GM19463 (cell line): ENCODE measurements around the gene ZNF670.

Experiments used
- ATAC-seq: cut with Tn5 transposase; IDR thresholded peaks from one replicate; pipeline ENCODE4 v1.9.1; 2021; ENCODE audit warnings: mild to moderate bottlenecking, moderate library complexity; ENCODE audit not compliant: unreplicated experiment

The ZNF670 gene

GRCh38 chr1:247104965-247105364, 26.4 kb upstream of the ZNF670 start:
- ATAC-seq, result no peak

GRCh38 chr1:247103859-247104591, 25.4 kb upstream of the ZNF670 start, which contains the start of gene ZNF669:
TSS of gene ZNF669 (minus strand) at chr1:247104356. CDS start at chr1:247104199, 157 bp downstream.
- peak; percentile 99 for ATAC-seq

DNA sequence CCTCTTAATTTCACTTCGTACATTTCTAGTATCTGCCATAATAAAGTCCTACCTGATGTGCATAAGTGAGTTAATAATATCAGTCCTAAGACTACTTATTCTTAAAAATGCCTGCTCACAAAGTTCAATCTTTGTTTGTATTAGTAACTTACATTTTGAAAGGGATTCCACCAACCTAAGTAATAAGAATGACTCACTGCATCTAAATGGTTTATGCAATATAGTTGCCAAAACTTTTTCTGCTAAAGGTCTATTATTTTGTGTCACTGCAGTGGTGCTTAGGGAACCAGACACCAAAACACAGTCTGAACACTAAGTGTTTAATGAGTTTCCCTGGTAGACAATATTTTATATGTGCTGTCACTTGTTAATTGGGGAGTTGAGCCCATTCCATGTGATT, 23.8 kb upstream of the ZNF670 start:
- ATAC-seq, result no peak

DNA sequence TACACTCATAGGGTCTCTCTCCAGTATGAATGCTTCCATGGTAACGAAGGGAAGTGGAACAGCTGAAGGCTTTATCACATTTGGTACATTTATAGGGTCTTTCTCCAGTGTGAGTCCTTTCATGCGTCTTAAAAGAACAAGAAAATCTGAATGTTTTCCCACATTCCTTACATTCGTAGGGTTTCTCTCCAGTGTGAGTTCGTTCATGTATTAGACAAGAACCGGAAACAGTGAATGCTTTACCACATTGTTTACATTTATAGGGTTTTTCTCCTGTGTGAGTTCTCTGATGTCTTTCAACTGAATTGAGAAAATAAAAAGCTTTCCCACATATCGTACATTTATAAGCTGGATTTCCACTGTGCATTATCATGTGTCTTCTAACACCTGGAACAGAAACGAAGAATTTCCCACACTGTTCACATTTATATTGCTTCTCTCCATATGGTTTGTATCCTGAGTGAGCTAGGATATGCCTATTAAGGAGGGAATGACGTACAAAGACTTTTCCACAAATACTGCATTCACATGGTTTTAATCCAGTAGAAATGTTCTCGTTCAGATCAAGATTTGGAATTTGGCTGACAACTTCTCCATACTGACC, 22.2 kb upstream of the ZNF670 start:
- ATAC-seq, result no peak

DNA sequence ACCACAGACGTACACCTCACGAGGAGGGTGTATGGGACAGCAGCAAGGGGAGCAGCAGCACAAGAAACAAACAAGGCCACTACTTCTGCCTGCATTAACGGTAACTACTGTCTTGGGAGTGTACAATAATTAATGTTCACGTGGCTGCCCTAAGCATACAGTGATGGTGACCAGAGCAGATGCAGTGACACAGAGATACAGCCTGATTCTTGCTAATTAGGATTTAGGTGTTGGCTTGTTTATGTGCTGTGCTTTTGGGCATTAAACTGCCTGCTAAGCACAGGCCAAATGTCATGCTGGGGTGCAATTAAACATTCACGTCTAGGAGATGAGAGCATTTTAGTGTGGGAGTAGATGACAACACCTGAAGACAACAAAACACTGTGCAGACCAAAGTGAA, 18.3 kb upstream of the ZNF670 start:
- ATAC-seq, result no peak

GRCh38 chr1:247096544-247096943, 17.9 kb upstream of the ZNF670 start:
- no peak for ATAC-seq

DNA sequence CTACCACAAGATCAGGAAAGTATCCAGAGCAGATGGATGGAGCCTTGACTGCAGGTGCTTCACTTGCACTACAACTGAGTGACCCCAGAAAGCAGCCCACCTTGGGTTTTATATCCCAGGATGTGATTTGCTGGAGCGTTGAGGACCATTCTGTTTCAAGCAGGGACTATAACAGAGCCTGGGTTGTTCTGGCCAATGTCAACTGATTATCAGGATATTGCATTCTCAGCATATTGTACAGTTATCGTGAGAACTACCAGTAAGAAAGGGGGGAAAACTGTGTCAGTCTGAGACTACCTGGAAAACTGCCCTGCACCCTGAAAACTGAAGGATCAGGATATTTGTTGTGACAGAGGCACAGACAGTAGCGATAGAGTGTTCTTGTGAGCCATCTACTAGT, 17.5 kb upstream of the ZNF670 start:
- ATAC-seq, result no peak

- no peak for ATAC-seq
Observed at GRCh38 chr1:247090455-247090854, 11.8 kb upstream of the ZNF670 start.

GRCh38 chr1:247089616-247090375, 11.2 kb upstream of the ZNF670 start:
- no peak for ATAC-seq

DNA sequence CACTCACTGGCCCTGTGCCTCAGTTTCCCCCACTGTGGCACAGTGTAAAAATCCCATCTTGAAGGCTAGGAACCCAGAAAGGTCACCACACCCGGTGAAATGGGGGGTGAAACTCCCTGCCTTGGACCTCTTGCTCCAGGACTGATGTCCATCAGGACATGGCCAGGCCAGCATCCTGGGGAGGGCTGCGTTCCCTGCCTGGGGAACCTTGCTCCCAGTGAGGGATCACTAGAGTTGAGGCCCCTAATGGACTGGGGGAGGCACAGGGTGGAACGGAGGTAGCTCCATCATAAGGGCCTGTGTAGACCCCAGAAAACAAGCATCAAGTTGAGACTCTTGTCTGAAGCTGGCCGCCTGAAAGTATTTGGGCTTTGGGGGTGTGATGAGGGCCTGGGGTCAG, 10.4 kb upstream of the ZNF670 start:
- no peak for ATAC-seq

DNA sequence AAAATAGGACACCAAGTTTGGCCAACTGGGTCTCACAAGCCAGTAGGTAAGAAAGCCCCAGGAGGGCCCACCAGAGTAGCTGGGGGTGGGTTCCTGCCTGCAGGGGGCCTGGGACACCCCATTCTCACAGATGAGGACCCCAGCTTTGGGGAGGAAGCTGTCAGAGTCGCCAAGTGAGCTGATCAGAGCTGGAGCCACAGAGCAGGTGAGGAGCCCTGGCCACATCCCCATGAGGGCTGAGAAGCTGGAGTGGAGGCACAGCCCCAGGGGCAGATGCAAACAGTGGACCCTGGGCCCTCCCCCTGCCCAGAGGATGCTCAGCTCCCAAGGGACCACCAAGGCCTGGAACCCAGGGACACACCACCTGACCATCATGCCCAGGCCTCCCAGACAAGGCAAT, 8.6 kb upstream of the ZNF670 start:
- no peak for ATAC-seq

GRCh38 chr1:247085310-247085709, 6.7 kb upstream of the ZNF670 start:
- no peak for ATAC-seq

DNA sequence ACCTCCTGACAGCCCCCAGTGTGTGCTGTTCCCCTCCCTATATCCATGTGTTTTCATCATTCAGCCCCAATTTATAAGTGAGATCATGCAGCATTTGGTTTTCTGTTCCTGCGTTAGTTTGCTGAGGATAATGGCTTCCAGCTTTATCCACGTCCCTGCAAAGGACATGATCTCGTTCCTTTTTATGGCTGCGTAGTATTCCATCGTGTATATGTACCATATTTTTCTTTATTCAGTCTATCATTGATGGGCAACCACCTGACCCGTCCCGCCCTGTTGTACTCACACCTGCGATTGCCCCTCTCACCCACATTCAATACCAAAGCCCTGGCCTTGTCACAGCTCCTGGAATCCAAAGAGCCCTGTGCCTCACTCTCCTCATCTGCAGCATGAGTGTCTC, 6.2 kb upstream of the ZNF670 start:
- ATAC-seq, result no peak

GRCh38 chr1:247079141-247079874, 697 bp upstream of the ZNF670 start:
- ATAC-seq, result no peak

DNA sequence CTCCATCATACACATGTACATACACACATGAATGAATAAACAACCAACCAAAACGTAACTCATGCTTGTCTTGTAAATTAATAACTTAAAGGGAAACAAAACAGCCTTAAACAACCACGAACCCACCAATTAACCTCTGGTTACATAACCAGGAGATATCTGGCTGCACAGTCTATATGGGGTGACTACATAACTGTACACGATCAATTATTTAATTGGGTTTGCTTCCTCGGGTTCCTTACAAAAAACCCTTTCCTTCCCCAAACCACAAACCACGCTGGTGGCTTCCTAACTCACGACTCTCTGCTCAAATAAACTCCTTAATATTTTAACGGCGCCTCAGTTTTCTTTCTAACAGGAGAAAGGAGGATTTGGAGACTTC, 744 bp downstream of the ZNF670 start:
- ATAC-seq, result peak; percentile 13

- no peak for ATAC-seq
Observed at GRCh38 chr1:247077213-247077612, 1.4 kb downstream of the ZNF670 start.

DNA sequence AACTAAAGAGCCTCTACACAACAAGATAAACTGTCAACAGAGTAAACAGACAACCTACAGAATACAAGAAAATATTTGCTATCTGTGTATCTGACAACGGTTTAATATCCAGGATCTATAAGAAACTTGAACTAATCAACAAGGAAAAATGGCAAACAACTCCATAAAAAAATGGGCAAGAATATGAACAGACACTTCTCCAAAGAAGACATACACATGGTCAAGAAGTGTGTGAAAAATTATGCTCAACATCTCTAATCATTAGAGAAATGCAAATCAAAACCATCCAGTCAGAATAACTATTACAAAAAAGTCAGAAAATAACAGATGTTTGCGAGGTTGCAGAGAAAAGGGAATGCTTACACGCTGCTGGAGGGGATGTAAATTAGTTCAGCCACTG, 8.0 kb downstream of the ZNF670 start:
- no peak for ATAC-seq

DNA sequence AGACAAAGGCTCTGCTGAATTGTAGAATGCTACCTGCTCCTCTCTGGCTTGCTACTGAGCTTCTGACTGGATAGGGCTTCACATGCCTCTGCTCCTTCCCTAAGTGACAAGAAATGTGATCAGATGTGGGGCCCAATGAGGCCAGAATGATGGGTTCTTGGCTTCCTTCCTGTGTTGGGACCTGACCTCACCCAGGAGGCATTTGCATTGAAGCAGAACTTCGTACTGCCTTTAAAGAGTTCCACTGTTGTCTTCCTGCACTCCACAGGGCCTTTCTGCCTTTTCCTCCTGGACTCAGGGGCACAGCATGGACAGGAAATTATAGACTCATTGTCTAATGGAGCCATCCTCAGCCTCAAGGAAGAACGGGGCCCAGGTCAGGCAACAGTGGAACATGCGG, 14.3 kb downstream of the ZNF670 start:
- no peak for ATAC-seq

DNA sequence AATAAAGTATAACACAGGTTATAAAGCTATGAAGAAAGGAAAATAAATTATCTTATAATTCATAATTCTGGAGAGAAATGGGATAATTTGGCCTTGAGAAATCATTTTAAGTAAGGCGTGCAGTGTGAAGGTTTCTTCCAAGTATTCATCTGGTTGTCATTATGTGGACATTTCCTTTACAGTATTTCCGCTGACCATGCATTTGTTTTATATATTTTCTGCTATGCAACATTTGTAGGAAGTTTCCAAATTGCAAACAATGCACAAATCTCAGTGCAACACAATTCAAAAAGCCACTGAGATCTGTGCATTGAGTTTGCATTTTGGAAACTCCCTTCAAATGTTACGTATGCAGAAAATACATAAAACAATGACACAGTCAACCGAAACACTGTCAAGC, 17.8 kb downstream of the ZNF670 start:
- no peak for ATAC-seq

- ATAC-seq, result no peak
Observed at GRCh38 chr1:247056071-247056470, 22.5 kb downstream of the ZNF670 start.

GRCh38 chr1:247054992-247055415, 23.6 kb downstream of the ZNF670 start:
- no peak for ATAC-seq
